ENCODE results near the gene DNAH14.
"Not testable (repeated sequence)": the region's sequence is repeated elsewhere in the genome, so short reads cannot be mapped to it uniquely, and the experiment has no call there.

GRCh38 chr1:224991550-224991949 is 62.1 kb downstream of the DNAH14 start:
- not testable (repeated sequence) for TF ChIP-seq POLR2A, CTCF (IDR thresholded peaks at IDR 0.05)

All from body of pancreas (tissue), 4 donors.